Transverse colon (tissue), 3 donors: ENCODE data around the gene MS4A3.

Source experiments
- POLR2A ChIP-seq: fragments of 450-650 bp; IDR thresholded peaks from one replicate; pipeline ENCODE4 v1.6.1; 2016; ENCODE audit warnings: antibody characterized with exemption, mild to moderate bottlenecking, moderate library complexity
- TF ChIP-seq, protein P1 (sequence below), 5 experiments: fragments of 200-600 bp in 3 of 5; fragments of 450-650 bp in 2 of 5; sonication (generic) in 3 of 5; IDR thresholded peaks; 1 replicate in 2 of 5; 2 replicates in 3 of 5; pipeline ENCODE4 v1.5.1; 2016 to 2017; ENCODE audit warnings: antibody characterized with exemption in 5 of 5, inconsistent platforms in 3 of 5, mild to moderate bottlenecking in 2 of 5, moderate library complexity in 1 of 5

DNA sequence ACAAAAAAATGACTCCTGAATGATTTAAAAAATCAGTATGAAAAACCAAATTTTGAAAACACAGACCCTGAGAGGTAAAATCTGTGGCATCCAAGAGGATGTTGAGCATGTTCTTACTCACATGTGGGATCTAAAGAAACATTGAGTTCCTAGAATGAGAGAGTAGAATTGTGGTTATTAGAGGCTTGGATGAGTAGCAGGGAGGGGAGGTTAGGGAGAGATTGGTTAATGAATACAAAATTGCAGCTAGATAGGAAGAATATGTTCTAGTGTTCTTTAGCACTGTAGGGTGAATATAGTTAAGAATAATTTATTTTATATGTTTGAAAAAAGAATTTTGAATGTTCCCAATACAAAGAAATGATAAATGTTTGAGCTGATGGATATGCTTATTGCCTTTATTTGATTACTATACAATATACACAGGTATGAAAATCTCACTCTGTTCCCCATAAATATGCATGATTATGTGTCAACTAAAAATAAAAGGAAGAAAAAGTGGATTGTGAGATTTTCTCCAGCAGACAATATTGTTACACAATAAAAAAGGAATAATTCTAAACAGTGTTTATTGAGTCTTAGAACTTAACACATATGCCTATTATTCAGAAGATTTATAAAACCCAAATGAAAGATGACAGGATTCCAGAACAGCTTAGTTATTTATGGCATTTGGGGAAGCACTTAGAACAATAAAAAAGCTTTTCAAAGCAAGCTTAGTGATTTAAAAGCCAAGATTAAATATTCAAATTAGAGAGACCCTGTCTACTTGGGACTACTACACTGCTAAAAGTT lies 60.7 kb downstream of the MS4A3 start:
- TF ChIP-seq POLR2A, result no peak
- TF ChIP-seq, protein P1, sequence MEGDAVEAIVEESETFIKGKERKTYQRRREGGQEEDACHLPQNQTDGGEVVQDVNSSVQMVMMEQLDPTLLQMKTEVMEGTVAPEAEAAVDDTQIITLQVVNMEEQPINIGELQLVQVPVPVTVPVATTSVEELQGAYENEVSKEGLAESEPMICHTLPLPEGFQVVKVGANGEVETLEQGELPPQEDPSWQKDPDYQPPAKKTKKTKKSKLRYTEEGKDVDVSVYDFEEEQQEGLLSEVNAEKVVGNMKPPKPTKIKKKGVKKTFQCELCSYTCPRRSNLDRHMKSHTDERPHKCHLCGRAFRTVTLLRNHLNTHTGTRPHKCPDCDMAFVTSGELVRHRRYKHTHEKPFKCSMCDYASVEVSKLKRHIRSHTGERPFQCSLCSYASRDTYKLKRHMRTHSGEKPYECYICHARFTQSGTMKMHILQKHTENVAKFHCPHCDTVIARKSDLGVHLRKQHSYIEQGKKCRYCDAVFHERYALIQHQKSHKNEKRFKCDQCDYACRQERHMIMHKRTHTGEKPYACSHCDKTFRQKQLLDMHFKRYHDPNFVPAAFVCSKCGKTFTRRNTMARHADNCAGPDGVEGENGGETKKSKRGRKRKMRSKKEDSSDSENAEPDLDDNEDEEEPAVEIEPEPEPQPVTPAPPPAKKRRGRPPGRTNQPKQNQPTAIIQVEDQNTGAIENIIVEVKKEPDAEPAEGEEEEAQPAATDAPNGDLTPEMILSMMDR (IDR thresholded peaks at IDR 0.05), result no peak
